NCI-H187 treated with DMSO at 0.1 percent for 48 hours (cell line): Measurements from ENCODE around the gene ZNF594.
A peak's percentile ranks its signal among the peaks of the same experiment; 100 is the strongest.
"Not testable (repeated sequence)": the region's sequence is repeated elsewhere in the genome, so short reads cannot be mapped to it uniquely, and the experiment has no call there.

Experiments
- DNase-seq: peaks from one replicate; lab custom pipeline; 2025; lab: John Stamatoyannopoulos, UW

Gene ZNF594

GRCh38 chr17:5191541-5192417, at the start of gene ZNF594:
ZNF594 (minus strand) TSS chr17:5191868; CDS start chr17:5184256, 7,612 bp downstream.
- DNase-seq: peak; percentile 29

DNA sequence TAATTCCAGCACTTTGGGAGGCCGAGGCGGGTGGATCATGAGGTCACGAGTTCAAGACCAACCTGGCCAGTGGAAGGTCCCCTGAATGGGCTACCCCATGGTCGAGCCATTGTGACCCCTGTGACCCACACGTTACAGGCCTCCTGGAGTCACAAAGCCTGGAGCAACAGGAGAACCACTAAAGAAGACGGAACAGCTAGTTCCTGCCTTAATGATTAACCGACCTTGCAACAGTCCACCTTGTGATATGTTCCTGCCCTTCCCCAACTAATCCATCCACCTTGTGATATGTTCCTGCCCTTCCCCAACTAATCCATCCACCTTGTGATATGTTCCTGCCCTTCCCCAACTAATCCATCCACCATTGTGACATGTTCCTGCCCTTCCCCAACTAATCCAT, 48.1 kb upstream of the ZNF594 start:
- not testable (repeated sequence) for DNase-seq

DNA sequence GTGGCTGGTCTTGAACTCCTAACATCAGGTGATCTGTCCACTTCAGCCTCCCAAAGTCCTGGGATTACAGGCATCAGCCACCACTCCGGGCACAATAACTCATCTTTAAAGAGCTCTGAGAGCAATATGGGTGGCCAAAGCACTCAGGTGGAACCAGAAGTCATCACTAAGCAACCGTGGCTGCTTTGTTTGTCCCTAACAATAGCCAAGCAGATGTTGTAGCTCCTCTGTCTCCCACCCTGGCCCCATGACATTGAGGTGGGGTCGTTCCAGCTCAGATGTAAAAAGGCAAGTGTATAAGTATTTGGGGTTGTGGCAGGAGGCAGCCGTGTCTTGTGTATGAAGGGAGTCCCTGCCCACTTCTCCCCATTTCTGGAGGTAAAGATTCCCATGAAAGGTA, 46.7 kb upstream of the ZNF594 start:
- DNase-seq: no peak

DNA sequence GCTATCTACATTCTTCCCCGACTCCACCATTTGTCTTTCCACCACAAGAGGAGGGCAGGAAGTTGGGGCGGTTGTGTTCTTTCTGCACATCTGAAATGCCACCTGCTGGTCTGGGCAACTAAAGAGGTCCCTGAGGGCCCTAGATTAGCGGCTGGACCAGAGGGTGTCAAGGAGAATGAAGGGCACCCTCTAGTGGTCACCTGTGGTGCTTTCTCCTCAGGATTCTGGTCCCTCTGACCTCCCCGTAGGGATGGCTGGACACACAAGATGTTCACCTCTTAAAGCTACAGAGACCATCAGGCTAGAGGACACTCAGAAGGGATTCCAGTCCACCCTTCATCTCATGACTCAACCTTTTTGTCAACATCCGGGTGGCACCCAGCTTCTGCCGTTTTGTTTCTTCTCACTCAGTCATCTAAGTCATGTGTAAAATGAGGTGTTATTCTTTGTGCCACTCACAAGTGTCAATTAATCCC, 45.9 kb upstream of the ZNF594 start:
- DNase-seq: no peak

DNA sequence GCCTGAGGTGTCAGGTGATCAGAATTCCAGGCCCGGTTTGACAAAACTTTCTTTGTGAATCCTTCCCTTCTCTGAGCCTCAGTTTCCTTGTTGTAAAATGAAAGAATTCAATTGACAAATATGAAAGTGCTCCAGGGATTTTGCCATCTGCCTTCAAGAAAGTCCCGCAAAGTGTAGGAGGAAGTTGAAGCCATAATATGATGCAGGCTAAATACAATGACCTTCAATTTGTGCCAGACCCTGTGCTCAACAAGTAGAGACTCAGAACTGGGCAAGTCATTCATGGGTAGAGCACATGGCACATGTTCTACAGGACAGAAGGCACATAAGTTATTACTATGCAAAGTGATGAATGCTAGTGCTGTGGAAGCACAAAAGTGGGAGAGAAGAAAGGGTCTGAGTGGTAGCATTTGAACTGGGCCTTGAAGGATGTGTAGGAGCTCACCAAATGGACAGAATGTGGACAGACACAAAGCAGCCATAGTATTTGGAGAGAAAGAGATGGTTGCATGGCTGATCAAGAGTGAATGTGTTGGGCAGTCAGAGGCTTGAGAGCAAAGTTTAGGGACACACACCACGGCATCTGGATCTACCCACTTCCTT, 45.4 kb upstream of the ZNF594 start:
- DNase-seq: no peak

DNA sequence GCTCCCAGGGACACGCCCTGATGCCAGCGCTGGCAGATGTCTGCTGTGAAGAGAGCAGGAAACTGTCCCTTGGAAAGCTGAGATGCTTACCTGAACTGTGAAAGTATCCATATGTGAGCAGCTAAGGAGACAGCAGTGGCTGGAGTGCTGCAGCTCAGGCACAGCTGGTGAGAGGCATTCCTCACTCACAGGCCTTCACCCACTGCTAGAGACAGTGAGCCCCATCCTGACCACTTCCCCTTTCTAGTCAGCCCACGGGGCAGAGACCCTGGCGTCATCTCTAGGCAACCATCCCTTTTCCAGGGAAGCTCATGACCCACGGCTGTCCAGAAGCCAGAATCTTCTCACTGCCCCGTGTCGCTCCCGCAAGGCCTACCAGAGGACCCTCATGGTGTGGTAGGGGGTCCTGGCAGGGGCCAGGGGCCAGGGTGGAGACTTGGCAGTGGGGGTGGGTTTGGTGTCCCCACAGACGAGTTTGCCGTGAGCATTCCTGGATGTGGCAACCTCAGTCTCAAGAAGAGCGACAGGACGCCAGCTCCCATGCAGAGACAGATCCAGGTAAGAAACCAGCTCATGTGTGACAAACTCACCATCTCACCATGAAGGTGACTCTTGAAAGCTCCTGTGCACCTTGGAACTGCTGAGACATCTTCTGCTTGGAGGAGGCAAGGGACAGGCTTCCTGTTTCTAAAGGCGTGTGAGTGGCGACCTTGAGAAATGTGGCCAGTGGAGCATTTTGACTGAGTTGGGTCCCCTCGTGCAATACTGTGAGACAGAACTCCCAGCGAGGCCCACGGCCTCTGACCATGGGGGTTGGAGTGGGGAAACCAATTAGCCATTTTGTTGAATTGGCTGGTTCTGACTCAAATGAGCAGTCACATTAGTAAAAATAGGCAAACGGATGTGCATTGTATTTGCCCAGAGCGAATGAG, 43.2 kb upstream of the ZNF594 start, which contains the start of gene SCIMP:
Gene SCIMP (minus strand): TSS at position 216 of the 932 bp plus-strand sequence. CDS start 105 bp downstream, at position 111.
- no peak for DNase-seq

DNA sequence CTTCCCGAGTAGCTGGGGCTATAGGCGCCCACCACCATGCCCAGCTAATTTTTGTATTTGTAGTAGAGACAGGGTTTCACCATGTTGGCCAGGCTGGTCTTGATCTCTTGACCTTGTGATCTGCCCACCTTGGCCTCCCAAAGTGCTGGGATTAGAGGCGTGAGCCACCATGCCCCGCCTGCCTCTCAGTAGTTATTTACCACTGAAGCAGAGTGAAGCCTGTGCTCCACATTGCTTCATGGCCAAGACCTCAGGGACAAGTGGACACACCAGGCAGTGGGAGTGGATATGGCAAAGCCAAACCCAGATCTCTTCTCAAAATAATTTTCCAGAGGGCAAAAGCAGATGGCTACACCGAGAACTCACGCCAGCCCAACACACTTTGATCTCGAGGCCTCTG, 41.8 kb upstream of the ZNF594 start:
- not testable (repeated sequence) for DNase-seq

- DNase-seq: no peak
Measured at GRCh38 chr17:5226940-5227878, 35.5 kb upstream of the ZNF594 start.

DNA sequence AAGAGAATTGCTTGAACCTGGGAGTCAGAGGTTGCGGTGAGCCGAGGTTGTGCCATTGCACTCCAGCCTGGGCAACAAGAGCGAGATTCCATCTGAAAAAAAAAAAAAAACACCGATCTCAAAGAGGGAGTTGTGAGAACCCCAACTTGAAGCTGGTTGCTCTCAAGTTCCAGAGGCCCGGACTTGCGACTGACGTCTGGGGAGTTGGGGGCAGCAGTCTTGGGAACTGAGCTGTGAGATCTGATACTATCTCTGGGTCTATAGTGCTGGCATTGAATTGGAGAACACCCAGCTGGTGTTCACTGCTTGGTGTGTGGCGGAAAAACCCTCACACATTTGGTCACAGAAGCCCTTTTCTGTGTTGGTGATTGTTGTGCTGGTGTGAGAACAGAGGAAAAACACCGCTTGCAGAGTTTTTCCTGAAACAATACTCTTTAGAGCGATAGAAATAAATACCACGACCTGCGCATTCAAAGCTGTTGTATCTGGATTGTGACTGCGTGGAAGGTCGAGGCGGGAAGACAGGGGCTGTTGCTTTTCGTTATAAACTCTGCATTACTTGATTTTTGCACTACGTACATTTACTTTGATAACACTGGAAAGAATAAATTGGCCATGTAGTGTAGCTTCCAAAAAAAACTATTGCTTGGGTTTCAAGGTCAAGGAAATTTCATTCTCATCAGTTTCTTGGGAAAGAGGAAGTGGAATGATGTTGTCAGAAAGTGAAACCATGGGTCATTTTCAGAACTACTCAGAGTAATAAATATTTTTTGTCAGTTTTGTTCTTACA, 34.2 kb upstream of the ZNF594 start:
- no peak for DNase-seq

DNA sequence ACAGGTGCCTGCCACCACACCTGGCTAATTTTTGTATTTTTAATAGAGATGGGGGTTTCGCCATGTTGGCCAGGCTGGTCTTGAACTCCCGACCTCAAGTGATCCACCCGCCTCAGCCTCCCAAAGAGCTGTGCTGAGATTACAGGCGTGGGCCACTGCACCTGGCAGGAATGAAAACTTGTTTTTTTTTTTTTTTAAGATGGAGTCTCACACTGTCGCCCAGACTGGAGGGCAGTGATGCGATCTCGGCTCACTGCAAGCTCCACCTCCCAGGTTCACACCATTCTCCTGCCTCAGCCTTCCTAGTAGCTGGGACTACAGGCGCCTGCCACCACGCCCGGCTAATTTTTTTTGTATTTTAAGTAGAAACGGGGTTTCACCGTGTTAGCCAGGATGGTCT, 30.2 kb upstream of the ZNF594 start:
- DNase-seq: not testable (repeated sequence)

- DNase-seq: no peak
Measured at GRCh38 chr17:5220074-5220473, 28.4 kb upstream of the ZNF594 start.

- no peak for DNase-seq
Measured at GRCh38 chr17:5219536-5219935, 27.9 kb upstream of the ZNF594 start.

DNA sequence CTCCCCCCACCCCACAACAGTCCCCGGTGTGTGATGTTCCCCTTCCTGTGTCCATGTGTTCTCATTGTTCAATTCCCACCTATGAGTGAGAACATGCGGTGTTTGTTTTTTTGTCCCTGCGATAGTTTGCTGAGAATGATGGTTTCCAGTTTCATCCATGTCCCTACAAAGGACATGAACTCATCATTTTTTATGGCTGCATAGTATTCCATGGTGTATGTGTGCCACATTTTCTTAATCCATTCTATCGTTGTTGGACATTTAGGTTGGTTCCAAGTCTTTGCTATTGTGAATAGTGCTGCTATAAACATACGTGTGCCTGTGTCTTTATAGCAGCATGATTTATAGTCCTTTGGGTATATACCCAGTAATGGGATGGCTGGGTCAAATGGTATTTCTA, 25.9 kb upstream of the ZNF594 start:
- DNase-seq: not testable (repeated sequence)

DNA sequence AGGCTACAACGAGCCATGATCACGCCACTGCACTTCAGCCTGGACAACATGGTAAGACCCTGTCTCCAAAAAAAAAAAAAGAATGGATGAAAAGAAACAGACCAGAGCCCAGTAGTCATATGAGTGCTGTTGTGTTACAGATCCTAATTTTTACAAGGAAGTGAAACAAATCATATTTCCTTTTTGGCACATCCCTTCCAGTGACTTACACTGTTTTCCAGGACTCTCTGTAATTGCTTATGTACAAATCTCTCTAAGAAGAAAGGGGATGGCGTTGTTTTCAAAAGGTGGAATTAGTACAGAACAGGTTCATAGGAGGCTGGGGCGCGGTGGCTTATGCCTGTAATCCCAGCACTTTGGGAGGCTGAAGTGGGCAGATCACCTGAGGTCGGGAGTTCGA, 19.8 kb upstream of the ZNF594 start:
- DNase-seq: no peak

DNA sequence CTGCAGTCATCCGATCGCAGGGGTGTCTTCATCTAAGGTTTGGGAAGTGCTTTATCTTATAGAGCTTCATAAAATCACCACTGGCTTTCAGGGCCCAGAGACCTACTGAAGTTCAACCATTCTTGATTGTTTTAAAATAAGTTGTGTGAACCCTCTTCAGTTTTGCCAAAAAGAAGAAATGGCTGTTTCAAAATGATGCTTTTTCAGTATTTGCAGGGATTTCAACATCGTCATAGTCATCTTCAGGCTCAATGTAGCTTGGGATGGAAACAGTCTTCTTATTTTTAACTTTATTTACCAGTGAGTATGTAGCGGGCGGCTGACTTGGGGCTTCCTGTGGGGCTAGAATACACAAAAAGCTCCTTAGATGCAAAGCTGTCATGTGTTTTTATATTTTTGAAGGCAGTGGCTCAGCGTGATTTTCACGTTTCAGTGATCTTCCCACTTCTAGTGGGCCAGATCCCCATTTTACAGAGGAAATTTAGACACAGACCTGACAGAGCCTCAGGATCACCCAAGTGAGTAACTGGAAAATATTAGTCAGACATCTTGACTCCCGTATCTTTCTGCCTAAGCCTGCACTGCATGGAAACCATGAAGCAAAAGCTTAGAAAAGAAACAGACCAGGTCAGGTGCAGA, 19.1 kb upstream of the ZNF594 start:
- DNase-seq: no peak

- DNase-seq: no peak
Measured at GRCh38 chr17:5210091-5210490, 18.4 kb upstream of the ZNF594 start.

DNA sequence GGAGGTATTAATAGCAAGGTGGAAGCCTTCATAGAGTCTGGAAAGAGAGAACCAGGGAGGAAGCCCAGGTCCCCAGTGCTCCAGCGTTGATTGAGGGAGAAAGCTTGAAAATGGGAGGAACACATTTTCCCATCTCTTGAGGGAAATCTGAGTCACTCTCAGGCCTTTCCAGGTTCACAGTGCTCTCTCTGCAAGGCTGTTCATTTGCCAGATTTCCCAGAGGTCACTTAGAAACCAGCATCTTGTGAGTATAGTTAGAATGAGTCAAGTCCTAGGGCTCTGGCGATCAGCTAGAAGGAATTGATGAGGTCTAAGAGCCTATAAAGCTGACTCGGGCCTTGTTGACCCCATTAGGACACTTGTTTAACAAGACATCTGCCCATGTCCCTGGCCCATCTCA, 17.7 kb upstream of the ZNF594 start:
- DNase-seq: no peak

- no peak for DNase-seq
Measured at GRCh38 chr17:5203908-5204294, 12.2 kb upstream of the ZNF594 start.

- DNase-seq: no peak
Measured at GRCh38 chr17:5203178-5203907, 11.7 kb upstream of the ZNF594 start.
